Measurements from ENCODE around the gene SKI. TPM values are rescaled to one million over a fixed set of nuclear protein-coding genes. Genes with fewer than 3 reads are reported as not detected.

The SKI gene
- total and polyA plus RNA-seq, 10 of the 15 experiments (the other 5 are each of a cell fraction or from before 2014, with no cell fraction given), result 0.03 to 14.9 (median 0.96) TPM

DNA sequence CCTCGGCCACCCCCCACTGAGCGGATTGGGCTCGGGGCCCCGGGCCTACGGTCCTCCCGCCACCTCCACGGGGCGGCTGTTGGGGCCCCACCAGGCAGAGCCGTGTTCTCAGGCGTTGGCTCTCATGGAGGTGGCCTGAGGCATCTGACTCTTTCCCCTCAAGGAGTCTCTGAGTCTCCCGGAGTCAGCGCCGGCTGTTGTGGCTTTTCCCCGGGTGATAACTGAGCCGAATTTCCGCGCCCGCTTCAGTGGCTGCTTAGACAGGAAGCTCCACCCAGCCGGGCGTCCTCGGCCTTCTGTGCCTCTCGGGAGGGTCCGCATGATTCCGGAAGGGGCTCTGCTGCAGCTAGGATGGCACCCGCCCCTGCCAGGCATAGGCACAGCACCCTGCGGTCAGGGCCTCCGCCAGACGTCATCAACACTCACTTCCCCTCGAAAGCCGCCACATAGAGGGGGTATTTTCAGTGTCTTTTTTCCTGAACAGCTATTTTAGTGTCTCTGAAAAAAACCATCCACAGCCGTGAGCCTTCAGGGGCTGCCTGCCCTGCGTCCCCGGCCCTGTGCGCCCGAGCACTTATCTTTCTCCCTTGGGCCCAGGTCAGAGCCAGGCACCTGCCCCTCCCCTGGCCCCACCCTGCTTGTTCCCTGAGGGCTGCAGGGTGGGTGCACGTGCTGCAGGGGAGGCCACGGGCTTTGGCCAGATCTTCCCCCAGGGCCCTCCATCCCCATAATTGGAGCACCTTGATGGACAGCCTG, 72.9 kb downstream of the SKI start (continued):
- TF ChIP-seq, protein P1, sequence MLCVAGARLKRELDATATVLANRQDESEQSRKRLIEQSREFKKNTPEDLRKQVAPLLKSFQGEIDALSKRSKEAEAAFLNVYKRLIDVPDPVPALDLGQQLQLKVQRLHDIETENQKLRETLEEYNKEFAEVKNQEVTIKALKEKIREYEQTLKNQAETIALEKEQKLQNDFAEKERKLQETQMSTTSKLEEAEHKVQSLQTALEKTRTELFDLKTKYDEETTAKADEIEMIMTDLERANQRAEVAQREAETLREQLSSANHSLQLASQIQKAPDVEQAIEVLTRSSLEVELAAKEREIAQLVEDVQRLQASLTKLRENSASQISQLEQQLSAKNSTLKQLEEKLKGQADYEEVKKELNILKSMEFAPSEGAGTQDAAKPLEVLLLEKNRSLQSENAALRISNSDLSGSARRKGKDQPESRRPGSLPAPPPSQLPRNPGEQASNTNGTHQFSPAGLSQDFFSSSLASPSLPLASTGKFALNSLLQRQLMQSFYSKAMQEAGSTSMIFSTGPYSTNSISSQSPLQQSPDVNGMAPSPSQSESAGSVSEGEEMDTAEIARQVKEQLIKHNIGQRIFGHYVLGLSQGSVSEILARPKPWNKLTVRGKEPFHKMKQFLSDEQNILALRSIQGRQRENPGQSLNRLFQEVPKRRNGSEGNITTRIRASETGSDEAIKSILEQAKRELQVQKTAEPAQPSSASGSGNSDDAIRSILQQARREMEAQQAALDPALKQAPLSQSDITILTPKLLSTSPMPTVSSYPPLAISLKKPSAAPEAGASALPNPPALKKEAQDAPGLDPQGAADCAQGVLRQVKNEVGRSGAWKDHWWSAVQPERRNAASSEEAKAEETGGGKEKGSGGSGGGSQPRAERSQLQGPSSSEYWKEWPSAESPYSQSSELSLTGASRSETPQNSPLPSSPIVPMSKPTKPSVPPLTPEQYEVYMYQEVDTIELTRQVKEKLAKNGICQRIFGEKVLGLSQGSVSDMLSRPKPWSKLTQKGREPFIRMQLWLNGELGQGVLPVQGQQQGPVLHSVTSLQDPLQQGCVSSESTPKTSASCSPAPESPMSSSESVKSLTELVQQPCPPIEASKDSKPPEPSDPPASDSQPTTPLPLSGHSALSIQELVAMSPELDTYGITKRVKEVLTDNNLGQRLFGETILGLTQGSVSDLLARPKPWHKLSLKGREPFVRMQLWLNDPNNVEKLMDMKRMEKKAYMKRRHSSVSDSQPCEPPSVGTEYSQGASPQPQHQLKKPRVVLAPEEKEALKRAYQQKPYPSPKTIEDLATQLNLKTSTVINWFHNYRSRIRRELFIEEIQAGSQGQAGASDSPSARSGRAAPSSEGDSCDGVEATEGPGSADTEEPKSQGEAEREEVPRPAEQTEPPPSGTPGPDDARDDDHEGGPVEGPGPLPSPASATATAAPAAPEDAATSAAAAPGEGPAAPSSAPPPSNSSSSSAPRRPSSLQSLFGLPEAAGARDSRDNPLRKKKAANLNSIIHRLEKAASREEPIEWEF (IDR thresholded peaks at IDR 0.05; ENCODE audit: insufficient replicate concordance, low read depth, low read length), result no peak
- TF ChIP-seq NR2F1 (conservative IDR thresholded peaks at IDR 0.05) (no peak), SPI1 (IDR thresholded peaks at IDR 0.05; ENCODE audit: borderline replicate concordance, insufficient read depth, low read depth, low read length) (peak; percentile 85), MYB (IDR thresholded peaks at IDR 0.05; ENCODE audit: borderline replicate concordance, low read depth, low read length) (no peak), CHD4 (IDR thresholded peaks at IDR 0.05) (no peak), BCL11A (IDR thresholded peaks at IDR 0.05; ENCODE audit: low read depth, low read length) (0 out of 2 replicates have a peak, but pooled peaks have one; percentile 33), NRF1 (conservative IDR thresholded peaks at IDR 0.05; ENCODE audit: low read depth, low read length) (no peak), GATAD2B (conservative IDR thresholded peaks at IDR 0.05; ENCODE audit: low read depth) (peak; percentile 93; the same call in 1 of the 2 replicates), WRNIP1 (IDR thresholded peaks at IDR 0.05; ENCODE audit: borderline replicate concordance, low read depth, low read length) (no peak), NFYB (IDR thresholded peaks at IDR 0.05; ENCODE audit: insufficient read depth, low read depth, low read length) (peak; percentile 36; the same call in 1 of the 2 replicates)
- TF ChIP-seq, protein P2, sequence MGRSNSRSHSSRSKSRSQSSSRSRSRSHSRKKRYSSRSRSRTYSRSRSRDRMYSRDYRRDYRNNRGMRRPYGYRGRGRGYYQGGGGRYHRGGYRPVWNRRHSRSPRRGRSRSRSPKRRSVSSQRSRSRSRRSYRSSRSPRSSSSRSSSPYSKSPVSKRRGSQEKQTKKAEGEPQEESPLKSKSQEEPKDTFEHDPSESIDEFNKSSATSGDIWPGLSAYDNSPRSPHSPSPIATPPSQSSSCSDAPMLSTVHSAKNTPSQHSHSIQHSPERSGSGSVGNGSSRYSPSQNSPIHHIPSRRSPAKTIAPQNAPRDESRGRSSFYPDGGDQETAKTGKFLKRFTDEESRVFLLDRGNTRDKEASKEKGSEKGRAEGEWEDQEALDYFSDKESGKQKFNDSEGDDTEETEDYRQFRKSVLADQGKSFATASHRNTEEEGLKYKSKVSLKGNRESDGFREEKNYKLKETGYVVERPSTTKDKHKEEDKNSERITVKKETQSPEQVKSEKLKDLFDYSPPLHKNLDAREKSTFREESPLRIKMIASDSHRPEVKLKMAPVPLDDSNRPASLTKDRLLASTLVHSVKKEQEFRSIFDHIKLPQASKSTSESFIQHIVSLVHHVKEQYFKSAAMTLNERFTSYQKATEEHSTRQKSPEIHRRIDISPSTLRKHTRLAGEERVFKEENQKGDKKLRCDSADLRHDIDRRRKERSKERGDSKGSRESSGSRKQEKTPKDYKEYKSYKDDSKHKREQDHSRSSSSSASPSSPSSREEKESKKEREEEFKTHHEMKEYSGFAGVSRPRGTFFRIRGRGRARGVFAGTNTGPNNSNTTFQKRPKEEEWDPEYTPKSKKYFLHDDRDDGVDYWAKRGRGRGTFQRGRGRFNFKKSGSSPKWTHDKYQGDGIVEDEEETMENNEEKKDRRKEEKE (IDR thresholded peaks at IDR 0.05), result no peak
- TF ChIP-seq, protein P3, sequence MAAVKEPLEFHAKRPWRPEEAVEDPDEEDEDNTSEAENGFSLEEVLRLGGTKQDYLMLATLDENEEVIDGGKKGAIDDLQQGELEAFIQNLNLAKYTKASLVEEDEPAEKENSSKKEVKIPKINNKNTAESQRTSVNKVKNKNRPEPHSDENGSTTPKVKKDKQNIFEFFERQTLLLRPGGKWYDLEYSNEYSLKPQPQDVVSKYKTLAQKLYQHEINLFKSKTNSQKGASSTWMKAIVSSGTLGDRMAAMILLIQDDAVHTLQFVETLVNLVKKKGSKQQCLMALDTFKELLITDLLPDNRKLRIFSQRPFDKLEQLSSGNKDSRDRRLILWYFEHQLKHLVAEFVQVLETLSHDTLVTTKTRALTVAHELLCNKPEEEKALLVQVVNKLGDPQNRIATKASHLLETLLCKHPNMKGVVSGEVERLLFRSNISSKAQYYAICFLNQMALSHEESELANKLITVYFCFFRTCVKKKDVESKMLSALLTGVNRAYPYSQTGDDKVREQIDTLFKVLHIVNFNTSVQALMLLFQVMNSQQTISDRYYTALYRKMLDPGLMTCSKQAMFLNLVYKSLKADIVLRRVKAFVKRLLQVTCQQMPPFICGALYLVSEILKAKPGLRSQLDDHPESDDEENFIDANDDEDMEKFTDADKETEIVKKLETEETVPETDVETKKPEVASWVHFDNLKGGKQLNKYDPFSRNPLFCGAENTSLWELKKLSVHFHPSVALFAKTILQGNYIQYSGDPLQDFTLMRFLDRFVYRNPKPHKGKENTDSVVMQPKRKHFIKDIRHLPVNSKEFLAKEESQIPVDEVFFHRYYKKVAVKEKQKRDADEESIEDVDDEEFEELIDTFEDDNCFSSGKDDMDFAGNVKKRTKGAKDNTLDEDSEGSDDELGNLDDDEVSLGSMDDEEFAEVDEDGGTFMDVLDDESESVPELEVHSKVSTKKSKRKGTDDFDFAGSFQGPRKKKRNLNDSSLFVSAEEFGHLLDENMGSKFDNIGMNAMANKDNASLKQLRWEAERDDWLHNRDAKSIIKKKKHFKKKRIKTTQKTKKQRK (IDR thresholded peaks at IDR 0.05; ENCODE audit: low read depth, low read length), result no peak
